ENCODE measurements around the gene IFI44. TPM values are rescaled to one million over a fixed set of nuclear protein-coding genes. Genes with fewer than 3 reads are reported as not detected.

The IFI44 gene
- total and polyA plus RNA-seq, 9 donors, result 6.7 to 10.4 (median 8.0) TPM

GRCh38 chr1:78673120-78673519, 23.5 kb downstream of the IFI44 start:
- no peak overlapping the region for H3K4me3 ChIP-seq (ENCODE audit: low read length)
- H3K9me3 ChIP-seq (replicated peaks; ENCODE audit: control insufficient read depth, low read depth, low read length), result no peaks in the 10 kb centered on the region
- H3K27me3 ChIP-seq (ENCODE audit: control insufficient read depth, insufficient read depth, low read length), result no peaks in the 10 kb centered on the region
- WGBS (ENCODE audit: insufficient coverage), result 84% methylated on average over 5 of the region's 5 CpGs
- peaks cover 3% of the 10 kb centered on the region for H3K4me1 ChIP-seq (ENCODE audit: control insufficient read depth, insufficient read depth, low read length)
- H3K27ac ChIP-seq (ENCODE audit: low read length), result no peak overlapping the region
- DNase-seq, result no peak
- H3K36me3 ChIP-seq (ENCODE audit: control insufficient read depth, insufficient read depth, low read length), result peaks cover 4% of the 10 kb centered on the region

DNA sequence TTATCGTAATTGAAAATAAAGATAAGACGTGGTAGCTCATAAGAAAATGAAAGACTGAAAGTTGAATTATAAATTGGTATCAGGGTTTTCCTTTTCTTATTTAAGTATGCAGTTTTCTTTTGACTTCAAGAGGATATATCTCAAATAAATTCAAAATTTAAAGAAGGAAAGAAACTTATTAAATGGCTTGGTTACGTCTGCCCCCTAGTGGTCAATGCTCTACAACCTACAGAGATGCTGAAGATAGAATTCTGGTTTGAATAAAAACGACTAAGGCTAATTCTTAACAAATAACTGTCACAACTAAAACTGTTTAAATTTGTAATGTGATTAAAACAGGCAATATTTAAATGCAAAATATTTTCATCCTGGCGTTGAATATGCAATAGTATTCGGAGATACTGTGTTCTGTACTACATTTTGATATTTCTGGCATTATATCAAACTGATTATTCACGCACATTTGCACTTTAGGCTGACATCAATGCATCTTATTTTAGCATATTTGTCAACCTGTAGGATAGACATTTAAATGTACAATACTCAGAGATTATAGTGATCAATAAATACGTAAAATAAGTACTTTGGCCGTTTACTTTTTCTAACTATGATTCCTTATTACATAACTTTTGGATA, 26.8 kb downstream of the IFI44 start:
- Histone ChIP-seq H3K27me3 (ENCODE audit: control insufficient read depth, insufficient read depth, low read length) (no peaks in the 10 kb centered on the region), H3K9me3 (replicated peaks; ENCODE audit: control insufficient read depth, low read depth, low read length) (no peaks in the 10 kb centered on the region), H3K36me3 (ENCODE audit: control insufficient read depth, insufficient read depth, low read length) (peaks cover 4% of the 10 kb centered on the region), H3K27ac (ENCODE audit: low read length) (no peak overlapping the region), H3K4me3 (ENCODE audit: low read length) (no peak overlapping the region), H3K4me1 (ENCODE audit: control insufficient read depth, insufficient read depth, low read length) (peaks cover 3% of the 10 kb centered on the region)
- WGBS (ENCODE audit: insufficient coverage), result no CpG with 5 or more reads among the region's 9 CpGs
- DNase-seq, result peak; percentile 81

DNA sequence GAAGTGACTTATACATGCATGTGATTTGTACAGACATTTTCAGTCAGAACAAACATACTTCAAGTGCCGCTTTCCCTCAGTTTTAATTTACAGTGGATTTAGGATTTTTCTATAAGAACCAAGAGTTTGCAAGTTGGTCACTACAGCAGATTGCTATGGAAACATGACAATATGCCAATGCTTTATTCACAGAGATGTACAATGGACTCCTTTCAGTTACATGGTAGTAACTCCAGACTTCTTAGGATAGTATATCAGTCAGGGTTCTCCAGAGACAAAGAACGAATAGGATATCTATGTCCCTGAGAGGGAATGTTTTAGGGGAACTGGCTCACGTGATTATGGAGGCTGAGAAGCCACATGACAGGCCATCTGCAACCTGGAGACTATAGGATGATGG, 27.4 kb downstream of the IFI44 start:
- Histone ChIP-seq H3K4me1 (ENCODE audit: control insufficient read depth, insufficient read depth, low read length) (peaks cover 3% of the 10 kb centered on the region), H3K27ac (ENCODE audit: low read length) (no peak overlapping the region), H3K27me3 (ENCODE audit: control insufficient read depth, insufficient read depth, low read length) (no peaks in the 10 kb centered on the region), H3K4me3 (ENCODE audit: low read length) (no peak overlapping the region), H3K9me3 (replicated peaks; ENCODE audit: control insufficient read depth, low read depth, low read length) (no peaks in the 10 kb centered on the region), H3K36me3 (ENCODE audit: control insufficient read depth, insufficient read depth, low read length) (peaks cover 4% of the 10 kb centered on the region)
- WGBS (ENCODE audit: insufficient coverage), result 50% methylated on average over 2 of the region's 3 CpGs
- peak; percentile 37 for DNase-seq

DNA sequence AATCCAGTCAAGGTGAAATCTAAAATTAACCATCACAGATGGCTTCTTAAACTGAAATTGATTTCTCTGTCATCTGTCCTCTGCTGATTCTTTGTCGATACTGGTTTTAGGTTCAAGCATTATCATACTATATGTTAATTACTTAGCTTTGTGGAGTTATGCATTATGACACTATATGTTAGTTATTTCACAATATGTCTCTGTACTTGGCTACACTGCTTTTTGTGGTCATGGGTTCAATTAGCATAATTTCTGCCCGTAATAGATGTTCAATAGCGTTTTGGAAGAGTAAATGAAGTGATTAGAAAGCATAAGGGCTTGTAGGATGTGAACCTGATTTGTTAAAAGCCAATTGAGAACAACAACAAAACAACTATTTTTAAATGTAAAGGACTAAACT, 28.2 kb downstream of the IFI44 start:
- H3K9me3 ChIP-seq (replicated peaks; ENCODE audit: control insufficient read depth, low read depth, low read length), result no peaks in the 10 kb centered on the region
- peaks cover 3% of the 10 kb centered on the region for H3K4me1 ChIP-seq (ENCODE audit: control insufficient read depth, insufficient read depth, low read length)
- no peak for DNase-seq
- H3K36me3 ChIP-seq (ENCODE audit: control insufficient read depth, insufficient read depth, low read length), result peaks cover 3% of the 10 kb centered on the region
- WGBS (ENCODE audit: insufficient coverage), result no CpG with 5 or more reads among the region's 3 CpGs
- H3K27me3 ChIP-seq (ENCODE audit: control insufficient read depth, insufficient read depth, low read length), result no peaks in the 10 kb centered on the region
- H3K4me3 ChIP-seq (ENCODE audit: low read length), result no peak overlapping the region
- H3K27ac ChIP-seq (ENCODE audit: low read length), result no peak overlapping the region

DNA sequence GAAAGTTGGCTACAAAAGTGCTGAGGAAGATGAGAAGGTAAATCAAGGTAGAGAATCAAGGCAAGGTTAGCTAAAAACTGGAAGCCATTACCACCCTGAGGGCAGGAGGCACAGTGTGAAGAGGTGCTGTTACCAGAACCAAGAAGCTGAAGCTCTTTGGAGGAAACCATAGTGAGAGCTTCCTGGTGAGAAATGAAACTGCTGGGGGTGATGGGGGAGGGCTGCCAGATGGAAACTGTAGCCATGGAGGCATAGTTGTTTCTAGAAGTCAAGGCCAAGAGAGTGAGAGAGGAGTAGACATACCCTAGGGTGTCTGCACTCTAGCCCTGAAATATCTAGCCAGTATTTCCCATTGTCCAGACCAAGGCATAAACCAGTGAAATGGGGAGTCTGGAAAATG, 28.7 kb downstream of the IFI44 start:
- Histone ChIP-seq H3K27me3 (ENCODE audit: control insufficient read depth, insufficient read depth, low read length) (no peaks in the 10 kb centered on the region), H3K4me3 (ENCODE audit: low read length) (no peak overlapping the region), H3K4me1 (ENCODE audit: control insufficient read depth, insufficient read depth, low read length) (no peaks in the 10 kb centered on the region), H3K9me3 (replicated peaks; ENCODE audit: control insufficient read depth, low read depth, low read length) (no peaks in the 10 kb centered on the region), H3K27ac (ENCODE audit: low read length) (no peak overlapping the region), H3K36me3 (ENCODE audit: control insufficient read depth, insufficient read depth, low read length) (no peaks in the 10 kb centered on the region)
- DNase-seq, result no peak

- Histone ChIP-seq H3K4me3 (ENCODE audit: low read length) (no peak overlapping the region), H3K36me3 (ENCODE audit: control insufficient read depth, insufficient read depth, low read length) (no peaks in the 10 kb centered on the region), H3K4me1 (ENCODE audit: control insufficient read depth, insufficient read depth, low read length) (no peaks in the 10 kb centered on the region), H3K27ac (ENCODE audit: low read length) (no peak overlapping the region), H3K9me3 (replicated peaks; ENCODE audit: control insufficient read depth, low read depth, low read length) (no peaks in the 10 kb centered on the region), H3K27me3 (ENCODE audit: control insufficient read depth, insufficient read depth, low read length) (no peaks in the 10 kb centered on the region)
- no peak for DNase-seq
- WGBS (ENCODE audit: insufficient coverage), result no CpG with 5 or more reads among the region's 2 CpGs
These were observed 31.6 kb downstream of the IFI44 start for GRCh38 chr1:78681265-78681664.

GRCh38 chr1:78682496-78682895, 32.9 kb downstream of the IFI44 start:
- H3K9me3 ChIP-seq (replicated peaks; ENCODE audit: control insufficient read depth, low read depth, low read length), result no peaks in the 10 kb centered on the region
- no peaks in the 10 kb centered on the region for H3K36me3 ChIP-seq (ENCODE audit: control insufficient read depth, insufficient read depth, low read length)
- no peak overlapping the region for H3K4me3 ChIP-seq (ENCODE audit: low read length)
- 46% methylated on average over 3 of the region's 3 CpGs for WGBS (ENCODE audit: insufficient coverage)
- no peak overlapping the region for H3K27ac ChIP-seq (ENCODE audit: low read length)
- H3K4me1 ChIP-seq (ENCODE audit: control insufficient read depth, insufficient read depth, low read length), result no peaks in the 10 kb centered on the region
- H3K27me3 ChIP-seq (ENCODE audit: control insufficient read depth, insufficient read depth, low read length), result no peaks in the 10 kb centered on the region
- no peak for DNase-seq

DNA sequence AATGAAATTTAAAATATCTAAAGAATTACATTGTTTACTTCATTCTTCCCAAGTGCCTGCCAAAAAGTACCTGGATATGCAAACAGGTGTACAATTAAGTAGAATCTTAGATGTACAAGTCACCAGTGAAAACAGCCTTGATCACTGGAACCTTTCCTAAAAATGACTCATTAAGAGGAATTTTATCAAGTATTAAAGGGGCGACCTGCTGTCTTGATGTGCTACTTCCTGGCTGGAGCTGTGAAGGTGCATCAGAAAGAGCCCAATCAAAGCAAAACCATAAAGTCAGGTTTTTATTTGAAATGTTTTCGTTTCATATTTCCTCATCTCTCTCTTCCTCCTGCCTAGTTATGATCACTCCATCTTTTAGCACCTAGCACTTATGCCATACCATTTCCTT, 33.4 kb downstream of the IFI44 start:
- no peak for DNase-seq
- Histone ChIP-seq H3K27me3 (ENCODE audit: control insufficient read depth, insufficient read depth, low read length) (no peaks in the 10 kb centered on the region), H3K27ac (ENCODE audit: low read length) (no peak overlapping the region), H3K36me3 (ENCODE audit: control insufficient read depth, insufficient read depth, low read length) (no peaks in the 10 kb centered on the region), H3K4me1 (ENCODE audit: control insufficient read depth, insufficient read depth, low read length) (no peaks in the 10 kb centered on the region), H3K9me3 (replicated peaks; ENCODE audit: control insufficient read depth, low read depth, low read length) (no peaks in the 10 kb centered on the region), H3K4me3 (ENCODE audit: low read length) (no peak overlapping the region)
- WGBS (ENCODE audit: insufficient coverage), result no CpG with 5 or more reads among the region's 2 CpGs

DNA sequence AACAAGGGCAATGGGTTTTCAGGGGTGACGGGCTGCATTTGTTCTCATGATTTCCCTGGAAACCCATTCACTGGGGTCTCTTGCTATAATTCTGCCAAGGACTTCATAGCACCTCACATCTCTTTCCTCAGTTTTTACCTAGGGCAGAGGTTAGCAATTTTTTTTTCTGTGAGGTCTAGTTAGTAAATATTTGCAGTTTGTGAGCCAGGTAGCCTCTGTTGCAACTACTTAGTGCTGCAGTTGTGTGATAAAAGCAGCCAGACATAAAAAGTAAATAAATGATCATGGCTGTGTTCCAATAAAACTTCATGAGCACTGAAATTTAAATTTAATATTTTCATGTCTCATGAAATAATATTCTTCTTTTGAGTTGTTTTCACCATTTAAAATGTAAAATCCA, 37.7 kb downstream of the IFI44 start:
- Histone ChIP-seq H3K4me1 (ENCODE audit: control insufficient read depth, insufficient read depth, low read length) (no peaks in the 10 kb centered on the region), H3K9me3 (replicated peaks; ENCODE audit: control insufficient read depth, low read depth, low read length) (no peaks in the 10 kb centered on the region), H3K4me3 (ENCODE audit: low read length) (no peak overlapping the region), H3K36me3 (ENCODE audit: control insufficient read depth, insufficient read depth, low read length) (no peaks in the 10 kb centered on the region), H3K27me3 (ENCODE audit: control insufficient read depth, insufficient read depth, low read length) (no peaks in the 10 kb centered on the region), H3K27ac (ENCODE audit: low read length) (no peak overlapping the region)
- no CpG with 5 or more reads among the region's 1 CpG for WGBS (ENCODE audit: insufficient coverage)
- DNase-seq, result no peak

GRCh38 chr1:78687914-78688313, 38.3 kb downstream of the IFI44 start:
- Histone ChIP-seq H3K4me1 (ENCODE audit: control insufficient read depth, insufficient read depth, low read length) (no peaks in the 10 kb centered on the region), H3K27me3 (ENCODE audit: control insufficient read depth, insufficient read depth, low read length) (no peaks in the 10 kb centered on the region), H3K27ac (ENCODE audit: low read length) (no peak overlapping the region), H3K9me3 (replicated peaks; ENCODE audit: control insufficient read depth, low read depth, low read length) (no peaks in the 10 kb centered on the region), H3K36me3 (ENCODE audit: control insufficient read depth, insufficient read depth, low read length) (no peaks in the 10 kb centered on the region), H3K4me3 (ENCODE audit: low read length) (no peak overlapping the region)
- DNase-seq, result no peak
- no CpG with 5 or more reads among the region's 2 CpGs for WGBS (ENCODE audit: insufficient coverage)

GRCh38 chr1:78688697-78689096, 39.1 kb downstream of the IFI44 start:
- Histone ChIP-seq H3K27me3 (ENCODE audit: control insufficient read depth, insufficient read depth, low read length) (no peaks in the 10 kb centered on the region), H3K4me3 (ENCODE audit: low read length) (no peak overlapping the region), H3K27ac (ENCODE audit: low read length) (no peak overlapping the region), H3K4me1 (ENCODE audit: control insufficient read depth, insufficient read depth, low read length) (no peaks in the 10 kb centered on the region), H3K36me3 (ENCODE audit: control insufficient read depth, insufficient read depth, low read length) (no peaks in the 10 kb centered on the region), H3K9me3 (replicated peaks; ENCODE audit: control insufficient read depth, low read depth, low read length) (no peaks in the 10 kb centered on the region)
- peak; percentile 68 for DNase-seq
